Heart left ventricle (tissue), 16 donors: ENCODE measurements around the gene HHIPL1. TPM values are rescaled to one million over a fixed set of nuclear protein-coding genes. Genes with fewer than 3 reads are reported as not detected.
A peak's percentile ranks its signal among the peaks of the same experiment; 100 is the strongest.

Experiments
- ATAC-seq, 4 donors: fragments of 200-7000 bp; cut with Tn5 transposase; one replicate each; pipeline ENCODE4 v1.9.1; 2020 to 2022; ENCODE audit warnings: moderate library complexity in 4 of 4, mild to moderate bottlenecking in 3 of 4, moderate number of reproducible peaks in 1 of 4
- DNase-seq, 5 donors: peaks; one replicate each; pipeline ENCODE4 v3.0.0-alpha.2; 2020
- H3K27ac ChIP-seq, 12 donors: fragments of 200-600 bp; sonication (generic) in 4 of 12; one replicate each; pipeline versions ENCODE4 v1.5.0 to v1.8.0; 2016 to 2022; ENCODE audit warnings: mild to moderate bottlenecking in 2 of 12
- H3K27me3 ChIP-seq, 9 donors: fragments of 200-600 bp; sonication (generic) in 2 of 9; one replicate each; pipeline versions ENCODE4 v1.5.1 to v1.8.0; 2016 to 2022; ENCODE audit warnings: mild to moderate bottlenecking in 3 of 9
- H3K36me3 ChIP-seq, 9 donors: fragments of 200-600 bp; sonication (generic) in 2 of 9; one replicate each; pipeline versions ENCODE4 v1.5.0 to v1.8.0; 2018 to 2022; ENCODE audit warnings: mild to moderate bottlenecking in 2 of 9
- H3K4me1 ChIP-seq, 12 donors: fragments of 200-600 bp; sonication (generic) in 4 of 12; one replicate each; pipeline versions ENCODE4 v1.5.0 to v1.8.0; 2016 to 2022; ENCODE audit warnings: mild to moderate bottlenecking in 3 of 12
- H3K4me3 ChIP-seq, 12 donors: fragments of 200-600 bp; sonication (generic) in 4 of 12; one replicate each; pipeline versions ENCODE4 v1.5.0 to v1.8.0; 2017 to 2022; ENCODE audit warnings: mild to moderate bottlenecking in 9 of 12, moderate library complexity in 4 of 12
- H3K9me3 ChIP-seq, 12 donors: fragments of 200-600 bp; sonication (generic) in 4 of 12; one replicate each; pipeline versions ENCODE4 v1.5.0 to v1.8.0; 2016 to 2022; ENCODE audit warnings: mild to moderate bottlenecking in 1 of 12
- POLR2A ChIP-seq, 2 donors: fragments of 450-650 bp; IDR thresholded peaks; one replicate each; pipeline ENCODE4 v1.6.1; 2017; ENCODE audit warnings: antibody characterized with exemption in 2 of 2, mild to moderate bottlenecking in 2 of 2, moderate library complexity in 2 of 2
- whole genome bisulfite sequencing, 4 donors: extraction: QIAGEN DNeasy Blood & Tissue Kit in 2 of 4; methylation state at CpG; one replicate each; pipeline versions ENCODE4 v1.1.5 to v1.1.7; 2013 to 2018; 5-methylcytosine and 5-hydroxymethylcytosine counted together
- intact Hi-C, 10 donors: fragments of 100-400 bp; cut with DNase I; formaldehyde crosslinking; loops; one replicate each; pipeline versions ENCODE4 v1.11.1 to v1.14.2; 2022
- polyA plus RNA-seq, 2 donors: library from polyadenylated mRNA; stranded (reverse); fragments of 200-250 nt; gene quantifications; one replicate each; pipeline ENCODE4 v1.2.3, GENCODE V29; 2013
- total RNA-seq, 9 donors: library from RNA; depleted of rRNA in 2 of 9; stranded (reverse); fragments of >200 nt in 2 of 9; fragmentation: NEBNext Ultra II Directional in 3 of 9; extraction: Animal tissue kit (Norgen Biotek cat#: 25700) in 3 of 9; gene quantifications; one replicate each; pipeline versions ENCODE4 v1.1.0 to v1.2.4, GENCODE V29; 2016 to 2023
- TF ChIP-seq, protein P1 (sequence below), 12 donors: fragments of 200-600 bp; sonication (generic) in 4 of 12; IDR thresholded peaks; one replicate each; pipeline versions ENCODE4 v1.5.0 to v1.8.0; 2018 to 2022; ENCODE audit warnings: antibody characterized with exemption in 12 of 12, mild to moderate bottlenecking in 5 of 12
- donor health status: ischemic (EF 13 %, LVEDD 7.1; RV severe dilation, severe dysfunction).
- donor health status: healthy with polysubstance abuse.
- donor health status: DM: no; HTN: yes; CAD: no.
- donor health status: DM: no; HTN: no; CAD: no.
- donor health status: ischemic (EF 25% LVEDD 6.9; RV normal size, moderate dysfunction).
- donor health status: ischemic (EF 25% LVEDD 5.7; RV mildly dilated, moderate dysfunction).
- donor health status: healthy.
- donor health status: DM: yes; HTN: yes; CAD: no.
- donor health status: ischemic (EF 35%, LVEDD 5.7; RV mildly dilated, moderate dysfunction).
- donor health status: nonischemic (EF 11% LVEDD 7.7; RV severe dilation, severe dysfunction).
- donor health status: DM: yes; HTN: yes; CAD: no.
- donor health status: PGD.
- donor health status: ischemic (EF 29% LVEDD 5.4; RV normal size, mild dysfunction).
- donor health status: nonischemic (EF 23%, LVEDD 6.1; RV moderate dilation, normal function).

The HHIPL1 gene
- total and polyA plus RNA-seq, 11 donors, result 0.34 to 3.1 (median 1.1) TPM

DNA sequence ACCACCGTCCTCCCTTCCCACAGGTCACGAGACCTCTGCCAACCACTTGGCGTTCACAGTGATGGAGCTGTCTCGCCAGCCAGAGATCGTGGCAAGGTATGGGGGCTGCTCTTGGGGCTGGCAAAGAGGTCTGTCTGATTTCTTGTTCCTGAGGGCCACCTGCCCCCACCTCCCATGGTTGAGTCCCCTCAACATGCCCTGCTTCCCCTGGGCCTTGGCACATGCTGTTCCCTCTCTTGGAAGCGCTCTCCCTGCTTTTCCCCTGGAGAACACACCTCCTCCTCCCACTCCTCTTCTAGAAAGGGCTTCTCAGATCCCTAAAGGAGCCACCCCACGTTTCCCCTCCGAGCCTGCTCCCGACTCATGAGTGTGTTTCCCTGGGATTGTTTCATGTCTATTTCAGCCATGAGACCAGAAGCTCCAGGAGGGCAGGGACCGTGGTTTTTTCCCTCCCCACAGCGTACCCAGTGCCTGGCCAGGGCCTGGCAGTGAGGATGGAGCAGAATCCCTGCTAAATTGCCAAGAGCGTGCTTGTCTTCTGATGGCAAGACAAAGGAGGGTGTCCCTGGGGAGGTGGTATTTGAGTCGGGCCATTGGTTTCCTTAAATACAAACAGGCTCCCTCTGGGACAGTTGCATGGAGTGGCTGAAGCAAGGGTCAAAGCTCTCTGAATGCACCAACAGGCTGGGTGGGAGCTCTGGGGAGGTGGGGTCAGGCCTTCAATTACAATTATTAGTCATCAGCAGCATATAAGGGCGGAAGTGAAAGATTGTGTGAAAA, 73.3 kb downstream of the HHIPL1 start:
- intact Hi-C loops, result no loop called here
- H3K4me1 ChIP-seq, result no peaks in the 10 kb centered on the region
- ATAC-seq, result peak in 1 of 4 donors; percentile 18
- 75 to 83% (median 81%) methylated on average over 14 of the region's 14 CpGs for WGBS, 4 donors
- no peaks in the 10 kb centered on the region for H3K36me3 ChIP-seq
- H3K27ac ChIP-seq, result no peak overlapping the region
- no peak for TF ChIP-seq POLR2A (IDR thresholded peaks at IDR 0.05)
- peak in 1 of 5 donors; percentile 43 for DNase-seq
- no peaks in the 10 kb centered on the region for H3K27me3 ChIP-seq
- H3K9me3 ChIP-seq, result no peaks in the 10 kb centered on the region
- no peak overlapping the region for H3K4me3 ChIP-seq

DNA sequence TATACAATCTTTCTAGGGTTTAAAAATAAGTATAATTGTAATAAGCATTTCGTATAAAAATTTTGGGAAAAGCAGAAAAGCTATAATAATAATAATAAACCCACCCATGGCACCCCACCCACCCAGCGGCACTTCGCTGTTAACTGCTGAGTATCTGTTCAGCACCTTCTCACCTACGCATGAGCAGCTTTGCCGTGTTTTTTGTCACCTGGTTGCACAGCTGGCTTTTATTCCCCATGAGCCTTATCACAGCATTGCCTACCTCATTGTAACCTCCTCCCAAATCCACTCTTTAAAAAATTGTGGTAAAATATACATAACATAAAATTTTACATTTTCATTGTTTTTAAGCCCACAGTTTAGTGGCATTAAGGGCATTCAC, 73.9 kb downstream of the HHIPL1 start:
- H3K27ac ChIP-seq, result no peak overlapping the region
- no peak for ATAC-seq
- H3K9me3 ChIP-seq, result no peaks in the 10 kb centered on the region
- 82 to 93% (median 87%) methylated on average over 5 of the region's 5 CpGs for WGBS, 4 donors
- DNase-seq, result peak in 1 of 5 donors; percentile 45
- no peak overlapping the region for H3K4me3 ChIP-seq
- no peaks in the 10 kb centered on the region for H3K36me3 ChIP-seq
- no peaks in the 10 kb centered on the region for H3K27me3 ChIP-seq
- intact Hi-C loops, result no loop called here
- H3K4me1 ChIP-seq, result no peaks in the 10 kb centered on the region
- no peak for TF ChIP-seq POLR2A (IDR thresholded peaks at IDR 0.05)
- TF ChIP-seq, protein P1, sequence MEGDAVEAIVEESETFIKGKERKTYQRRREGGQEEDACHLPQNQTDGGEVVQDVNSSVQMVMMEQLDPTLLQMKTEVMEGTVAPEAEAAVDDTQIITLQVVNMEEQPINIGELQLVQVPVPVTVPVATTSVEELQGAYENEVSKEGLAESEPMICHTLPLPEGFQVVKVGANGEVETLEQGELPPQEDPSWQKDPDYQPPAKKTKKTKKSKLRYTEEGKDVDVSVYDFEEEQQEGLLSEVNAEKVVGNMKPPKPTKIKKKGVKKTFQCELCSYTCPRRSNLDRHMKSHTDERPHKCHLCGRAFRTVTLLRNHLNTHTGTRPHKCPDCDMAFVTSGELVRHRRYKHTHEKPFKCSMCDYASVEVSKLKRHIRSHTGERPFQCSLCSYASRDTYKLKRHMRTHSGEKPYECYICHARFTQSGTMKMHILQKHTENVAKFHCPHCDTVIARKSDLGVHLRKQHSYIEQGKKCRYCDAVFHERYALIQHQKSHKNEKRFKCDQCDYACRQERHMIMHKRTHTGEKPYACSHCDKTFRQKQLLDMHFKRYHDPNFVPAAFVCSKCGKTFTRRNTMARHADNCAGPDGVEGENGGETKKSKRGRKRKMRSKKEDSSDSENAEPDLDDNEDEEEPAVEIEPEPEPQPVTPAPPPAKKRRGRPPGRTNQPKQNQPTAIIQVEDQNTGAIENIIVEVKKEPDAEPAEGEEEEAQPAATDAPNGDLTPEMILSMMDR (IDR thresholded peaks at IDR 0.05), result no peak

DNA sequence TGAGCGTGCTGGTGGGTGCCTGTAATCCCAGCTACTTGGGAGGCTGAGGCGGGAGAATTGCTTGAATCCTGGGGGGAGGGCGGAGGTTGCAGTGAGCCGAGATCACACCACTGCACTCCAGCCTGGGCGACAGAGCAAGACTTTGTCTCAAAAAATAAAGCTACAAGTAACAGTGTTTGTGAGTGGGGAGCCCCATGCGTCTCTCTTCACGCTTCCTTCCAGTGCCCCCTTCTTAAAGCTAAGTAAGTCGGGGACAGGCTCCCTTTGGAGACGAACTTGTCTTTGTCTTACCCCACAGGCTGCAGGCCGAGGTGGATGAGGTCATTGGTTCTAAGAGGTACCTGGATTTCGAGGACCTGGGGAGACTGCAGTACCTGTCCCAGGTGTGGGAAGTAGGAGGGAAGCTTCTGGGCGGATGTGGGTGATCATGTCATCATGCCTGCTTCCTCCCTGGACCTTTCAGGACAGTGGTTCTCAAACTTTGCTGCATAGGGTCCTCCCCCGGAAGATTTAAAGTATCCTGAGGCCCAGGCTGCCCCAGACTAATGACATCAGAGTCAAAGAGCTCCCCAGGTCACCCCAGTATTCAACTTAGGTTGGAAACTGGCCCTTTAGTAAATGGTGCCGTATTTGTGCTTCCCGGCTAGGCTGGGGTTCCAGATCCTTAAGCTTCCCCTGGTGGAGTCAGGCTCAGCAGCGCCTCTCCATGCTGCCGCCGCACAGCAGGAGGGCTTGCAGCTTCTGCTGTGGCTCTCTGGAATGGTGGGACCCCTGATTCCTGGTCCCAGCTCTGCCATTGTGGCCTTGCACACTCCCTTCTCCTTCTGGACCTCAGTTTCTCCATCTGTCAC, 76.2 kb downstream of the HHIPL1 start:
- TF ChIP-seq, protein P1 (IDR thresholded peaks at IDR 0.05), result no peak
- TF ChIP-seq POLR2A (IDR thresholded peaks at IDR 0.05), result no peak
- WGBS, 4 donors, result 92 to 97% (median 95%) methylated on average over 18 of the region's 18 CpGs
- no peaks in the 10 kb centered on the region for H3K36me3 ChIP-seq
- no peak overlapping the region for H3K4me3 ChIP-seq
- ATAC-seq (no peak), DNase-seq (no peak)
- no peak overlapping the region for H3K27ac ChIP-seq
- H3K4me1 ChIP-seq, result no peaks in the 10 kb centered on the region
- H3K9me3 ChIP-seq, result no peaks in the 10 kb centered on the region
- no peaks in the 10 kb centered on the region for H3K27me3 ChIP-seq
- intact Hi-C loops, result no loop called here

DNA sequence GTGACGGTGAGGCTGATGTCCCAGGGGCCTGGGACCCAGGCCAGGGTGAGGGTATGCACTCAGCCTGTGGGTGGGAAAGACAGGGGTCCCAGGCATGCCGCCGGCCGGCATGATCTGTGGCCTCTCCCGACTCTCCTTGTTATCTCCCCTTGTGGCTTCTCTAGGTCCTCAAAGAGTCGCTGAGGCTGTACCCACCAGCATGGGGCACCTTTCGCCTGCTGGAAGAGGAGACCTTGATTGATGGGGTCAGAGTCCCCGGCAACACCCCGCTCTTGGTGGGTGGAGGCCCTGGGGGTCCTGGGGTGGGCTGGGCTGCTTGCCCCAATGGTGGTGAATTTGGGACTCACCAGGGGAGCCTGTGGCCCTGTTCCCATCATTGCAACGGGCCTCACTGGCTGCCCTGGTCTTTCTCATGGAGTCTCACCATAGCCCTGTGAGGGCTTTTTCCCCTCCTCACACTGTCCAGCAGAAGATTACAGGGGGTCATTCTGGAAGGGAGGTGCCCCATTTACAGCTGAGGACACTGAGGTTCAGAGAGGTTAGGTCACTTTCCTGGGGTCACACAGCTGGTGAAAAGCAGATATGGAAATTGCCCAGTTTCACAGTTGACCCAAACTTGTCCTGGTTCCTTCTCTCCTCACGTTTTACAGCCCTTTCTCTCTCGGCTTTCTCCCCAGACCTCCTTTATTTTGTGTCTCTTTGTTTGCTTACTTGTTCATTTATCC, 77.0 kb downstream of the HHIPL1 start:
- intact Hi-C loops, result no loop called here
- peak in 2 of 5 donors; percentile 11 to 30 for DNase-seq
- H3K4me3 ChIP-seq, result no peak overlapping the region
- no peaks in the 10 kb centered on the region for H3K4me1 ChIP-seq
- H3K27ac ChIP-seq, result no peak overlapping the region
- ATAC-seq, result no peak
- WGBS, 4 donors, result 89 to 91% (median 91%) methylated on average over 7 to 12 of the region's 12 CpGs
- peaks cover 0 to 3% (median 0%) of the 10 kb centered on the region in 9 donors for H3K27me3 ChIP-seq
- no peaks in the 10 kb centered on the region for H3K9me3 ChIP-seq
- no peaks in the 10 kb centered on the region for H3K36me3 ChIP-seq
- no peak for TF ChIP-seq POLR2A (IDR thresholded peaks at IDR 0.05)
- TF ChIP-seq, protein P1 (IDR thresholded peaks at IDR 0.05), result no peak
